HG02642 (cell line): Measurements from ENCODE around the gene MT4.

Experiments used
- ATAC-seq: cut with Tn5 transposase; IDR thresholded peaks from one replicate; pipeline ENCODE4 v1.9.1; 2021; ENCODE audit warnings: mild to moderate bottlenecking; ENCODE audit not compliant: unreplicated experiment, poor library complexity

Gene MT4

GRCh38 chr16:56617212-56618085 lies 52.6 kb downstream of the MT4 start:
- ATAC-seq, result no peak

GRCh38 chr16:56618138-56618537 lies 53.3 kb downstream of the MT4 start:
- ATAC-seq, result no peak
